HG03095 (cell line): ENCODE measurements around the gene ARHGAP11A.
"Not testable (repeated sequence)": the region's sequence is repeated elsewhere in the genome, so short reads cannot be mapped to it uniquely, and the experiment has no call there.

Experiments used
- ATAC-seq: cut with Tn5 transposase; IDR thresholded peaks from one replicate; pipeline ENCODE4 v1.9.1; 2021; ENCODE audit warnings: moderate library complexity; ENCODE audit not compliant: unreplicated experiment

Gene ARHGAP11A

GRCh38 chr15:32615051-32615870, at the start of gene ARHGAP11A:
ARHGAP11A (plus strand) TSS chr15:32615504; CDS start chr15:32616212, 708 bp downstream.
- ATAC-seq = peak; percentile 73

- not testable (repeated sequence) for ATAC-seq
These were observed 46.3 kb upstream of the ARHGAP11A start for GRCh38 chr15:32568988-32569387.

- ATAC-seq = not testable (repeated sequence)
These were observed 36.8 kb upstream of the ARHGAP11A start for GRCh38 chr15:32578482-32578881.

GRCh38 chr15:32585844-32586243, 29.5 kb upstream of the ARHGAP11A start:
- ATAC-seq = not testable (repeated sequence)

- ATAC-seq = not testable (repeated sequence)
These were observed 22.2 kb upstream of the ARHGAP11A start, which contains the start of gene GOLGA8N for GRCh38 chr15:32593151-32593550. GOLGA8N (plus strand) TSS chr15:32593456.

GRCh38 chr15:32609518-32609917, 5.8 kb upstream of the ARHGAP11A start:
- ATAC-seq = not testable (repeated sequence)

GRCh38 chr15:32610719-32611118, 4.6 kb upstream of the ARHGAP11A start:
- ATAC-seq = not testable (repeated sequence)

- peak; percentile 31 for ATAC-seq
These were observed 623 bp upstream of the ARHGAP11A start for GRCh38 chr15:32614712-32615050.

GRCh38 chr15:32615871-32616426, 645 bp downstream of the ARHGAP11A start:
- ATAC-seq = peak; percentile 4

GRCh38 chr15:32636410-32636809, 21.1 kb downstream of the ARHGAP11A start:
- ATAC-seq = no peak

GRCh38 chr15:32636908-32637567, 21.7 kb downstream of the ARHGAP11A start:
- ATAC-seq = no peak

GRCh38 chr15:32637704-32638103, 22.4 kb downstream of the ARHGAP11A start:
- ATAC-seq = no peak

- ATAC-seq = no peak
These were observed 26.3 kb downstream of the ARHGAP11A start, which contains the start of gene SCG5 for GRCh38 chr15:32641517-32642059. SCG5 (plus strand) TSS chr15:32641710; CDS start chr15:32643593, 1,883 bp downstream.

GRCh38 chr15:32642667-32643435, 27.5 kb downstream of the ARHGAP11A start:
- ATAC-seq = no peak

- no peak for ATAC-seq
These were observed 28.7 kb downstream of the ARHGAP11A start for GRCh38 chr15:32643907-32644445.

- no peak for ATAC-seq
These were observed 31.0 kb downstream of the ARHGAP11A start for GRCh38 chr15:32646291-32646690.

- ATAC-seq = no peak
These were observed 34.0 kb downstream of the ARHGAP11A start for GRCh38 chr15:32649342-32649741.

GRCh38 chr15:32651229-32651837, 36.0 kb downstream of the ARHGAP11A start:
- peak; percentile 68 for ATAC-seq

- no peak for ATAC-seq
These were observed 36.9 kb downstream of the ARHGAP11A start for GRCh38 chr15:32652178-32652577.

GRCh38 chr15:32656091-32656490, 40.8 kb downstream of the ARHGAP11A start:
- ATAC-seq = no peak
